Muscle of leg (tissue), 11 donors: ENCODE results near the gene PLCL1. TPM values are rescaled to one million over a fixed set of nuclear protein-coding genes. Genes with fewer than 3 reads are reported as not detected.
A peak's percentile ranks its signal among the peaks of the same experiment; 100 is the strongest.

Source experiments
- DNase-seq: peaks from one replicate; pipeline ENCODE4 v3.0.0; 2013
- H3K27ac ChIP-seq: one replicate; pipeline ENCODE4 v1.5.1; 2013; ENCODE audit warnings: mild to moderate bottlenecking, low read length, control low read depth
- H3K27me3 ChIP-seq: one replicate; pipeline ENCODE4 v1.6.1; 2013; ENCODE audit warnings: low read length; ENCODE audit not compliant: control insufficient read depth, insufficient read depth
- H3K36me3 ChIP-seq: one replicate; pipeline ENCODE4 v1.6.1; 2013; ENCODE audit warnings: low read length; ENCODE audit not compliant: control insufficient read depth, insufficient read depth
- H3K4me1 ChIP-seq: one replicate; pipeline ENCODE4 v1.6.1; 2013; ENCODE audit warnings: low read length; ENCODE audit not compliant: control insufficient read depth, insufficient read depth
- H3K4me3 ChIP-seq: one replicate; pipeline ENCODE4 v1.5.1; 2013; ENCODE audit warnings: low read length, control low read depth
- H3K9me3 ChIP-seq: replicated peaks from 2 replicates; pipeline ENCODE4 v1.6.1; 2013; ENCODE audit warnings: low read depth, low read length; ENCODE audit not compliant: control insufficient read depth
- WGBS: methylation state at CpG from one replicate; pipeline ENCODE4 v1.1.5; 2013; ENCODE audit warnings: missing lambda C conversion rate; ENCODE audit not compliant: insufficient coverage; 5-methylcytosine and 5-hydroxymethylcytosine counted together
- polyA plus RNA-seq, 8 donors: library from polyadenylated mRNA; unstranded; fragments of 120-200 nt; gene quantifications; one replicate each; pipeline versions ENCODE4 v1.2.1 to v1.2.3, GENCODE V29; 2013; ENCODE audit warnings: inconsistent platforms in 1 of 8, low replicate concordance in 1 of 8; ENCODE audit not compliant: insufficient read length in 8 of 8, insufficient read depth in 1 of 8
- total RNA-seq: library from RNA; stranded (reverse); fragments of 120-200 nt; gene quantifications from one replicate; pipeline ENCODE4 v1.2.4, GENCODE V29; 2013

PLCL1 gene
- total and polyA plus RNA-seq, 9 donors = 9.5 to 17.7 (median 12.7) TPM

- no peak for DNase-seq
- H3K27me3 ChIP-seq = no peaks in the 10 kb centered on the region
- H3K4me1 ChIP-seq = peaks cover under 1% of the 10 kb centered on the region
- no peaks in the 10 kb centered on the region for H3K9me3 ChIP-seq
- H3K27ac ChIP-seq = no peak overlapping the region
- no peaks in the 10 kb centered on the region for H3K36me3 ChIP-seq
- H3K4me3 ChIP-seq = no peak overlapping the region
- WGBS = 64% methylated on average over 2 of the region's 2 CpGs
These were observed 110.4 kb downstream of the PLCL1 start for GRCh38 chr2:197914778-197915177.

- no CpG with 5 or more reads among the region's 3 CpGs for WGBS
- no peak overlapping the region for H3K27ac ChIP-seq
- H3K4me1 ChIP-seq = no peaks in the 10 kb centered on the region
These were observed 111.3 kb downstream of the PLCL1 start for GRCh38 chr2:197915548-197916265.

GRCh38 chr2:197919487-197919886 lies 115.1 kb downstream of the PLCL1 start:
- DNase-seq = no peak
- Histone ChIP-seq H3K4me1 (no peaks in the 10 kb centered on the region), H3K4me3 (no peak overlapping the region), H3K27me3 (no peaks in the 10 kb centered on the region), H3K27ac (no peak overlapping the region), H3K9me3 (no peaks in the 10 kb centered on the region), H3K36me3 (no peaks in the 10 kb centered on the region)

More at GRCh38 chr2:197915548-197916265, 111.3 kb downstream of the PLCL1 start:
- no peak for DNase-seq
- Histone ChIP-seq H3K4me3 (no peak overlapping the region), H3K36me3 (no peaks in the 10 kb centered on the region), H3K27me3 (no peaks in the 10 kb centered on the region), H3K9me3 (no peaks in the 10 kb centered on the region)

GRCh38 chr2:197920088-197920487 lies 115.7 kb downstream of the PLCL1 start:
- Histone ChIP-seq H3K9me3 (no peaks in the 10 kb centered on the region), H3K4me1 (no peaks in the 10 kb centered on the region), H3K27me3 (no peaks in the 10 kb centered on the region), H3K36me3 (no peaks in the 10 kb centered on the region), H3K4me3 (no peak overlapping the region), H3K27ac (peak overlapping the region; percentile 22)
- peak; percentile 74 for DNase-seq
- no CpG with 5 or more reads among the region's 1 CpG for WGBS

- H3K9me3 ChIP-seq = no peaks in the 10 kb centered on the region
- DNase-seq = peak; percentile 54
- H3K27ac ChIP-seq = peak overlapping the region; percentile 22
- no peak overlapping the region for H3K4me3 ChIP-seq
- H3K27me3 ChIP-seq = no peaks in the 10 kb centered on the region
- no CpG with 5 or more reads among the region's 5 CpGs for WGBS
- H3K4me1 ChIP-seq = no peaks in the 10 kb centered on the region
- H3K36me3 ChIP-seq = no peaks in the 10 kb centered on the region
These were observed 116.3 kb downstream of the PLCL1 start for GRCh38 chr2:197920592-197921201.

GRCh38 chr2:197924483-197924882 lies 120.1 kb downstream of the PLCL1 start:
- WGBS = 100% methylated on average over 3 of the region's 5 CpGs
- Histone ChIP-seq H3K4me3 (no peak overlapping the region), H3K27me3 (no peaks in the 10 kb centered on the region), H3K36me3 (no peaks in the 10 kb centered on the region), H3K9me3 (no peaks in the 10 kb centered on the region), H3K27ac (no peak overlapping the region), H3K4me1 (peaks cover 2% of the 10 kb centered on the region)
- DNase-seq = no peak

GRCh38 chr2:197925204-197925603 lies 120.8 kb downstream of the PLCL1 start:
- H3K27me3 ChIP-seq = no peaks in the 10 kb centered on the region
- H3K27ac ChIP-seq = no peak overlapping the region
- DNase-seq = peak; percentile 53
- no peak overlapping the region for H3K4me3 ChIP-seq
- H3K4me1 ChIP-seq = peaks cover 2% of the 10 kb centered on the region
- no peaks in the 10 kb centered on the region for H3K36me3 ChIP-seq
- H3K9me3 ChIP-seq = no peaks in the 10 kb centered on the region

- peaks cover 2% of the 10 kb centered on the region for H3K4me1 ChIP-seq
- no peaks in the 10 kb centered on the region for H3K27me3 ChIP-seq
- DNase-seq = no peak
- no peaks in the 10 kb centered on the region for H3K36me3 ChIP-seq
- no peak overlapping the region for H3K27ac ChIP-seq
- no peak overlapping the region for H3K4me3 ChIP-seq
- no peaks in the 10 kb centered on the region for H3K9me3 ChIP-seq
These were observed 121.6 kb downstream of the PLCL1 start for GRCh38 chr2:197925976-197926375.

- Histone ChIP-seq H3K36me3 (no peaks in the 10 kb centered on the region), H3K4me1 (peaks cover 2% of the 10 kb centered on the region), H3K9me3 (no peaks in the 10 kb centered on the region), H3K27ac (no peak overlapping the region), H3K4me3 (no peak overlapping the region), H3K27me3 (no peaks in the 10 kb centered on the region)
- no peak for DNase-seq
- WGBS = 69% methylated on average over 2 of the region's 4 CpGs
These were observed 122.3 kb downstream of the PLCL1 start for GRCh38 chr2:197926673-197927072.

GRCh38 chr2:197927994-197928393 lies 123.6 kb downstream of the PLCL1 start:
- no peaks in the 10 kb centered on the region for H3K36me3 ChIP-seq
- peaks cover 2% of the 10 kb centered on the region for H3K4me1 ChIP-seq
- no peaks in the 10 kb centered on the region for H3K9me3 ChIP-seq
- H3K27me3 ChIP-seq = no peaks in the 10 kb centered on the region
- H3K4me3 ChIP-seq = no peak overlapping the region
- no peak for DNase-seq
- H3K27ac ChIP-seq = no peak overlapping the region
